ENCODE results near the gene HIVEP1.

The HIVEP1 gene

GRCh38 chr6:11994875-11995461, 17.1 kb upstream of the HIVEP1 start:
- no peak for DNase-seq

- DNase-seq: no peak
These were observed 15.4 kb upstream of the HIVEP1 start for GRCh38 chr6:11996751-11997150.

GRCh38 chr6:11999246-11999645, 12.9 kb upstream of the HIVEP1 start:
- no peak for DNase-seq

- no peak for DNase-seq
These were observed 11.9 kb upstream of the HIVEP1 start for GRCh38 chr6:12000174-12000573.

DNA sequence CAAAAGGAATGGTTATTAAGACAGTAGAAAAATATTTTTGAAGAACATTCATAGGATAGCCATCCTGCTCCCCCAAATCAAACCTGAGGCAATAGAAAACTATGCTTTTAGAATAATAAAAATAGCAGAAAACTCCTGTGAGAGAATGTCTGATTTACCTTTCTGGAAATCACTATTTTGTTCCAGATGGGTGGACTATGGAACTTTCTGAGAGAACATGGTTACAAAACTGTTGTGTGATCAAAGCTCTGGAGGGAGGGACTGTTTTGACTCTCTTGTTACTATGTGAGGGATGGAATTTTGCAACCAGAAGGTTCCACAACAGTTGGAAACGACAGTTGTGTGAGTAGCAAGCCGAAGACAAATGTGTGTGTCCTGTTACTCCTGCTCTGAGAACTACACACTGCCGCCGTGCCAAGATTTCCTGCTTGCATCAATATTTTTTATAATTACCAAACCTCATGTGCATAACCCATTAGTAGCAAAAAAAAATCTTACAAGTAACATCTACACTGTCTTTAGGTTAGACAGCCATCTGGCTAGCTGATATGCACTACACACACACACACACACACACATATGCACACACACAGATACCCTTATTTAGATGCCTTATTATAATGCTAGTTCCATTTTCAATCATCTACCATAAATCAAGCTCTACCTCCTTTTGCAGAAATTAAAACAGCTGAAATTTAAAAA, 11.0 kb upstream of the HIVEP1 start:
- no peak for DNase-seq

DNA sequence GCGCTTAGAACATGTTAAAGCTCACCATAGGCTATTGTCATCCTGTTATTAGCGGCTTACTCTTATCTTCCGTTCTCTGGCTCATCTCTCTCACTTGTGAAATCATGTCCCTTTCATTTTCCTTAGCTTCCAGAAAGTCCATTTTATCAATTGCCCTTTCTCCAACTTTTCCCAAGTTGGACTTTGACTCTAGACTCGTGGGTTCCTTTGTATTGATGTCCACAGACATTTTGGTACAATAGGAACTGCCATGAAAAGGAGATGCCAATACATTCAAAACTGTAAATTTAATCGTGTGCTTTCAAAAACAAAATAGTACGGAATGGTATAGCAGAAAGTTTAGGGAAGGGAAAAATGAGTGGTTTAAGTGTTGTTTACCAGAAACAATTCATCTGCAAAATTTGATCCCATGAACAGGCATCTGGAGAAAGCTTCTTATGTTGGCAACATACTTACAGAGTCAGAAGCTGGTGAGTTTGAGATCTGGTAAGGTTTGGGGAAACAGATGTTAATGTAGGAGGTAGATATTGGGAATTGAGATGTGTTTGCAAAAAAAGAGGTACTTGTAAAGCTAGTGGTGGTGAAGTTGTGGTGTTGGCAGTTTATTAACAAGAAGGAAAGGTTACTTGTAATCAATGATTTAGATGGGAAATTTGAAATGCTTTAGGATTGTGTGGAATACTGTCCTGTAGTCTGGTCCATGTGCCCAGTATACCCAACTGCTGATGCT, 10.2 kb upstream of the HIVEP1 start:
- DNase-seq: no peak

- no peak for DNase-seq
These were observed 4.6 kb upstream of the HIVEP1 start for GRCh38 chr6:12007473-12007872.

DNA sequence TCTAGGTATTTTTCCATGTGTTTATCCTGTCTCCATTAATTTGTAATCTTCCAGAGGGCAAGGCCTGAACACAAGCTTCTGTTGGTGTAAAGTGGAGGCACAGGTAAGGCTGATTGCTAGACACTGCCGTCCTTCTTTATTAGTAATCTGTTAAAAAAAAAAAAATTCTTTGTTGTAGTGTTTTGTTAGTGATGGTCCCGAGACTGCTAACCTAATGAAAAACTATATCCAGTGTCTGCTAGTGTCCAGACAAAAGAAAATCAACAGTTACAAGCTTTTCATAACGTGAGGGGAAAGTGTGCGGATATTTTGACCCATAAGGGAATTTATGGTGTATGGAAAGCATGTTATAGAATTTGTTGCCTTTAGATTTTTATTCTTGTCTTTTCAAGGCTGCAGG, 4.2 kb upstream of the HIVEP1 start:
- no peak for DNase-seq

GRCh38 chr6:12008366-12009179, 3.5 kb upstream of the HIVEP1 start:
- DNase-seq: peak; percentile 90

- DNase-seq: no peak
These were observed 2.9 kb upstream of the HIVEP1 start for GRCh38 chr6:12009180-12009685.

DNA sequence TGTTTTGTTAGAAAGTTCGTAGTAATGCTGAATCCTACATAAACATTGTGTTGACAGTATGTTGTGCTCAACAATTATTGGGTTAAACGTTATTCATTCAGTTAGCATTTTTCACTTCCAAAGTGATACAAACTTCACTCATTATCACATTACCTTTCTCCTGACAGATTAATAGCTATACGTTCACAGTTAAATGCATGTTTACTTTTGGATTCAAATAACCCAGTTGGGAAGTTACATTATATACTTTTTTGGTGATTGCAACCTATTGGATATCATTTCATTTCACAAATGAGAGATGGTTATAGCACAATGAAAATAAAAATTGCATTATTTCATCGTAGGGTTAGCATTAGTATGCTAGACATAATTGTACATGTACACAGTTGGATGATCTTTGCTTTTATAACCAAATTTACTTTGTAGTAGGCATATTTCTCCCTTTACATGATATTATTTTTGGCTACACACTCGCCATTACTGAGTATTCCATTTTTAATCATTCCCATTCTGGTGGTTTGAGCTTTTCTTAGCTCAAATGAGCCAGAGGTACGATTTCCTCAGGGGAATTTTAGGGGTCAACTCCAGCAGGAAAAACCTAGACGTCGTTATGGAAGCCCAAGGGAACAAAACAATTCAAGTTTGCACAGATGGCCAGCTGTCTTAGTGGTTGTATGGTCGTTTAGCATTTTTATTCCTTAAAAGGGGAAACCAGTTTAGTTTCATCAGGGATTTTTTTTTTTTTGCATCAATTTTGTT, 2.1 kb upstream of the HIVEP1 start:
- DNase-seq: no peak

- no peak for DNase-seq
These were observed 1.4 kb upstream of the HIVEP1 start for GRCh38 chr6:12010635-12011275.

GRCh38 chr6:12011276-12012037, 655 bp upstream of the HIVEP1 start:
- DNase-seq: peak; percentile 97

- DNase-seq: peak; percentile 75
These were observed 620 bp downstream of the HIVEP1 start for GRCh38 chr6:12012558-12013306.

GRCh38 chr6:12013307-12013719, 1.2 kb downstream of the HIVEP1 start:
- DNase-seq: no peak

GRCh38 chr6:12014027-12014872, 2.1 kb downstream of the HIVEP1 start:
- no peak for DNase-seq

DNA sequence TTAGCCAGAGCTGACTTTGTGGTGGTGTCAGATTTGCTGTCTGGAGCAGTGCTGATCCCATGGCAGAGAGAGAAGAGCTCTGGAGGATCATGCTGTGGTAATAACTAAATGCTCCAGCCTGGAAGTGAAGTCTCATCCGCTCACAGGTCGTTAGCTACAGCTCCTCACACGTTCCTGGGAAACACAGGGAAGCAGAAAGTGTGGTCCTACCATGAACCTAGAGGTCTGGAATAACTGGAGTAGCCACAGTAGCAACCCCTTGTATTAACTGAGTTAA, 2.7 kb downstream of the HIVEP1 start:
- no peak for DNase-seq

GRCh38 chr6:12017263-12017662, 5.2 kb downstream of the HIVEP1 start:
- peak; percentile 46 for DNase-seq

- DNase-seq: no peak
These were observed 5.8 kb downstream of the HIVEP1 start for GRCh38 chr6:12017876-12018401.

Measured in CD4-positive, alpha-beta T cell treated with Interleukin-6 for 4 hours (primary cell).